ENCODE measurements around the gene TBC1D20. TPM values are rescaled to one million over a fixed set of nuclear protein-coding genes. Genes with fewer than 3 reads are reported as not detected.
"Not testable (repeated sequence)": the region's sequence is repeated elsewhere in the genome, so short reads cannot be mapped to it uniquely, and the experiment has no call there.

The TBC1D20 gene
- 11.2 and 13.3 TPM in 2 replicates for total RNA-seq (2014; rRNA removed; shearing (Covaris generic))

GRCh38 chr20:462199-462991 is at the start of gene TBC1D20:
TBC1D20 (minus strand) TSS chr20:462533; CDS start chr20:462405, 128 bp downstream.
- peak; percentile 91 for DNase-seq (ENCODE audit: low read depth)

GRCh38 chr20:510328-511057 is 48.2 kb upstream of the TBC1D20 start:
- not testable (repeated sequence) for DNase-seq (ENCODE audit: low read depth)

DNA sequence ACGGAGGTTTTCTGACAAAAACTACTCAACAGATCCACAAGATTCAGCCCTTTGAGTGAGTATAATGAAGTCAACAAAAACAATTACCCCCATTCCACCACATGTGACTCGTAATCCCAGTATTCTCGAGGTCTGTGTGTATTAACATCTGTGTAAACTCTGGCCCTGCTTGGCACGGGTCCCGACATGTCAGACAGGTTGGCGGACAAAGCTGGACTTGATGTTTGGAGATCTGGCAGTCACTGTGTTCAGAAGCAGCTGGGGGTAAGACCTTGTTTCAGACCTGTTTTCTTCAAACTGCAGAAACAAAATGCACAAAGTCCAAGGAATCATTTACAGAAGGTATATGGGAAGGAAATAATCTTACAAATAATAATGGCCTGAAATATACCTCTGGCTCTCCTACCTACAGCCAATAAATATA is 46.0 kb upstream of the TBC1D20 start:
- DNase-seq (ENCODE audit: low read depth), result not testable (repeated sequence)

GRCh38 chr20:507761-508332 is 45.5 kb upstream of the TBC1D20 start:
- DNase-seq (ENCODE audit: low read depth), result no peak

DNA sequence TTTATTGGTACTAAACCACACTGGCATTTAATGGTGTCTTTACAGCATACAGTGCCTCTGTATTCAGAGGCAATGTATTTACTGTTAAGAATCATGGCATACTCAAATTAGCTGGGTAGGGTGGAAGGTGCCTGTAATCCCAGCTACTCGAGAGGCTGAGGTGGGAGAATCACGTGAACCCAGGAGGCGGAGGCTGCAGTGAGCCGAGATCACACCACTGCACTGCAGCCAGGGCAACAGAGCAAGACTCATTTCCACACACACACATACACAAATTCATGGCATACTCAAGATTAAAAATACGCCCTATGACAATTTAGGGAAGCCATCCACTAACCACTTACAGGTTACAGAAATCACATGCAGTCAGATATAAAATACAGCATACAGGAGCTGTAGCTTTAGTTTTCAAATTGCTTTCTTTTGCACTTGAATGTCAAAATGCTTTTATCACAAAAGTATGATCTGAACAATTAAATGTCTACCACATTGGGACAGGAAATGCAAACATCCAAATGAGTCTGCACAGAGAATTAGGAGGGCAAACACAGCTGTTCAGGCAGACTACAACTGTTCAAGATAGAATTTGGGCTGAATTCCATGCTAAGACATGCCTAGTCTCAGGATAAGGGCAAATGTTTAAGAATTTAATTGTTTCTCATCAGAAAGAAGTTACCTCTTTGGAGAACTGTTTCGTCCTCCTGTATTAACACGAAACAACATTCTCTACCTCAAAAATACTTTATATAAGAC is 44.8 kb upstream of the TBC1D20 start:
- no peak for DNase-seq (ENCODE audit: low read depth)

GRCh38 chr20:504632-505075 is 42.3 kb upstream of the TBC1D20 start:
- DNase-seq (ENCODE audit: low read depth), result no peak

DNA sequence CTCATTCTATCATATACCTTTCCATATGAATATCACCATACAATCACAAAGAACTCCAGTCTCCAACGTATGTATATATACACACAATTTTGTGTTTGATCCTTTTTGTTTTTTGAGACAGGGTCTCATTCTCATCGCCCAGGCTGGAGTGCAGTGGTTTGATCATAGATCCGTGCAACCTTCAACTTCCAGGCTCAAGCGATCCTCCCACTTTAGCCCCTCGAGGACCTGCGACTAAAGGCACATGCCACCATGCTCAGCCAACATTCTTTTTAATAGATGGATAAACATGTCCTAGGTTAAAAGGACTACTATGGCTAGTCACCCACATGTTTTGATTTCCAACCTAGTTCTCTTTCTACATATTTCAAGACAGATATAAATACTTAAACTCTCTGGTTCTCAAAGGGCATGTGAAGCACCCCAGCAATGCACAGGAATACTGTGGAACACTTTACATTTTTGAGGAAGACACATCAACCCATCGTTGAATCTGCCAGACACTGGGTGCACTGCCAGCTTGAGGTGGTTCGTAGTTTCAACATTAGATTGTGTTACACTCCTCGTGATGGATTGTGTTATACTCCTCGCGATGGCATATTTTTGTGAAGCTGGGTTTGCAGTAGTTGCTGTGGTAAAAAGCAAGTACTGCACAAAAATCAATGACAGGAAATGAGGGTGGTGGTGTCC is 40.9 kb upstream of the TBC1D20 start:
- no peak for DNase-seq (ENCODE audit: low read depth)

GRCh38 chr20:497979-498378 is 35.6 kb upstream of the TBC1D20 start:
- no peak for DNase-seq (ENCODE audit: low read depth)

DNA sequence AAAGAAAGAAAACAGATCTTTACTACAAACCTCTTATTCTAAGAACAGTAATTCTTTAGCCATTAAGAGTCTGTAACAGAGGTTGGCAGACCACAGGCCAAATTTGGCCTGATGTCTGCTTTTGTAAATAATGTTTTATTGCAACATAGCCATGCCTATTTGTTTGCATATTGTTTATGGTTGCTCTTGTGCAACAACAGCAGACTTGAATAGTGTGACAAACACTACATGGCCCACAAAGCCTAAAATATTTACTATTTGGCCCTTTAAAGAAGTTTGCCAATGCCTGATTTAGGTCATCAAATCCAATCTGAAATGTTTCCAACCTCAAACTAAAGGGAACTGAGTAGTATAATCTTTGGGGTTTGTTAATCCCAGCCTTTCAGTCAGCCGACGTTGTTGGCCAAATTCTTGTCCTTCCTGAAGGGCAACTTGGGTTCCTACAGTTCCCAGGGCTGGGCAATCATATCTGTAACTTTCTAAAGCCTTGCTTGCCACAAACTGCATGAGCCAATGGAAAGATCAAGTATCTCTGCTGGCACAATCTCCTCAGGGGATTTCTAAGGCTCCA is 33.9 kb upstream of the TBC1D20 start:
- no peak for DNase-seq (ENCODE audit: low read depth)

DNA sequence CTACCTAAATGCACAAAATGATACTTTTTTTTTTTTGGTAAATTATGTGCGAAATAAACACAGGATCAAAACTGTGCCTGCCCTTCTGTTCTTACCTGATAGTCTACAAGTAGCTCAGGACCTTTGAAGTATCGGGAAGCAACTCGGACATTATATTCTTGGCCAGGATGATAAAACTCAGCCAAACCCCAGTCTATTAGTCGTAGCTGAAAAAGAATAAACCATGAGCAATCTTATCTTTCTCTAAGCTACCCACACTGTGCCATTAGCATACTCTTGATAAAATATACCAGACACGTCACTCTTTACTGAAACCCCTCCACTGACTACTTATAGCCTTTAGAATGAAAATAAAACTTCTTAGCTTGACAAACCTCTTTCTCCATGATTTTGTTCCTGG is 29.8 kb upstream of the TBC1D20 start:
- DNase-seq (ENCODE audit: low read depth), result no peak

GRCh38 chr20:487655-488054 is 25.3 kb upstream of the TBC1D20 start:
- no peak for DNase-seq (ENCODE audit: low read depth)

DNA sequence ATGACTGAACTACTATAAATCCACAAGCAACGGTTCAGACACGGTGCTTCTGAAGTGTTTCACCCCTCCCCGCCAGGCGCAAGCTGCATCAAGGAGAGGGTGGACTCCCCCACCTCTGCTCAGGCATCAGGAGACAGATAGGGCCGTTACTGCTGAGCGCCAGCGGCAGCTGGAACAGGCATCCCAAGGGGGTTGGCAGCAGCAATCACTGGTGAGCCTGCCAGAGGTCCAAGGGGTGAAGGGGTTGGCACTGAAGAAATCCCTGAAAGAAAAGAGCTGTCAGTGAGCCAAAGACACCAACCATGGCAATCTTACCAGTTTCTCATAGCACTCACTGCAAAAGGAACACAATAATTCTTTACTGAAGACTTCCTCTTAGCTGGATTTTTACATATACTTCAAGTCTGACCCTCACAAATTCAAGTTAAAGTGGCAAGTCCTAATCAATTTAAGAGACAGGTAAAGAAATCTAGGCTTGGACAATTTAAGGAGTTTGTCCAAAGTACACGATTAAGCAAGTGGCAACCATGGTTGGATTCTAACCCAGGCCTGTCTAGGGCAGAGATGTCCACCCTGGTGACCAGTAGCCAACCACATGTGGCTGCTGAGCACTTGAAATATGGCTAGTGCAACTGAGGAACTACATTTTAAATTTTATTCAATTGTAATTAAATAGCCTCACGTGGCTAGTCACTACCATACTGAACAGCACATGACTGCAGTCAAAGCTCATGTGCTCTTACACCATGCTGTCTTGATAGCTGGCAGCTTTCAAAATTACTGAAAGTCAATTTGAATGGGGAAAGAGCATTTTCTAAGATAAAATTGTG is 21.7 kb upstream of the TBC1D20 start:
- DNase-seq (ENCODE audit: low read depth), result no peak

DNA sequence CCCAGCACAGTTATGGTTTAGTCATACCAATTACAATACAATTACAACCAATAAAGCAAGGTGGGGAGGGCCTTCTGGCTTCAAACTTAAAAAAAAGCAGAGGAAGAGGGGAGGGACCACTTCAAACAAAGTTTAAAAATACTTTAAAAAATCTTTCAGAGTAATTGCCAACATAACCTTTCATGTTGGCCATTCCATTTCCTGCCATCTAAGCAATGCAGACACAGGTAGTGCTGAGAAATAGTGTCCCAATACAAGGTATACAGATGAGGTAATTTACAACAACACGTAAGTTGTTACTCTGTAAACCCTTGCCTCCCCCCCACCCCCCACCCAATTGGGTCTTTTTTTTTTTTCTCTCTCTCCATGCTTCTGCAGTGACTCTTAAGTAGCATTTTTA is 18.8 kb upstream of the TBC1D20 start:
- DNase-seq (ENCODE audit: low read depth), result no peak

- no peak for DNase-seq (ENCODE audit: low read depth)
These were observed 17.7 kb upstream of the TBC1D20 start for GRCh38 chr20:480044-480443.

- no peak for DNase-seq (ENCODE audit: low read depth)
These were observed 17.2 kb upstream of the TBC1D20 start for GRCh38 chr20:479487-479886.

GRCh38 chr20:478949-479429 is 16.7 kb upstream of the TBC1D20 start:
- peak; percentile 21 for DNase-seq (ENCODE audit: low read depth)

- DNase-seq (ENCODE audit: low read depth), result no peak
These were observed 15.9 kb upstream of the TBC1D20 start for GRCh38 chr20:478010-478948.

GRCh38 chr20:476561-477249 is 14.4 kb upstream of the TBC1D20 start:
- DNase-seq (ENCODE audit: low read depth), result not testable (repeated sequence)
